KG1 (cell line): ENCODE measurements around the gene CXCR4.

Experiments used
- DNase-seq: peaks from one replicate; lab custom pipeline; 2025; lab: John Stamatoyannopoulos, UW

The CXCR4 gene

DNA sequence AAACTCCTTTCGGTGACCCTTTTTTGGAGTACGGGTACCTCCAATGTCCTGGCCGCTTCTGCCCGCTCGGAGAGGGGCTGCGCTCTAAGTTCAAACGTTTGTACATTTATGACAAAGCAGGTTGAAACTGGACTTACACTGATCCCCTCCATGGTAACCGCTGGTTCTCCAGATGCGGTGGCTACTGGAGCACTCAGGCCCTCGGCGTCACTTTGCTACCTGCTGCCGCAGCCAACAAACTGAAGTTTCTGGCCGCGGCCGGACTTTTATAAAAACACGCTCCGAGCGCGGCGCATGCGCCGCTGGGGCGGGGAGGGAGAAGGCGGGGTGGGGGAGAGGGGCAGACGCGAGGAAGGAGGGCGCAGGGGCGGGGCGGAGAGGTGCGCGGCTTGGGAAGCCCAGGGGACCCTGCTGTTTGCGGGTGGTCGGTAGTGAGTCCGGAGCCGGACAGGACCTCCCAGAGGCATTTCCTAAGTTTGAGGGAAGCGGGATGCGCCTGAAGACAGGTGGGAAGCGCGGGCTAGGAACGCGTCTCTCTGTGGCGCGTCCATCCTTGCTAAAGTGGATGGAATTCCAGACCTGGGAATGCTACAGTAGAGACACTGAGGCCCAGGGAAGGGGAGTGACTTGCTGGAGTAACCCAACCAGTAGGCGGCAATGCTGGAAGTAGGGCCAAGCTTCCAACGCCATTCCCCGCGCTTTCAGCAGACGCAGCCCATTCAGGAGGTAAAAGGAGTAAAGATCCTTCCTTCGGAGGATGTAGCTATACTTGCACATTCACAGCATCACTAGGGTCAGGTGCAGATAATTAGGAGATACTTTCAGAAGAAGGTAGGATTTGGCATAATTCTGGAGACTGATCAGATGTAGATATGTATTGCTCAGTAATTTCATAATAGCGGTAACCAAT, at the start of gene CXCR4:
Gene CXCR4 (minus strand): TSS at position 241 of the 910 bp plus-strand sequence. CDS start 89 bp downstream, at position 152.
- peak; percentile 64 for DNase-seq

DNA sequence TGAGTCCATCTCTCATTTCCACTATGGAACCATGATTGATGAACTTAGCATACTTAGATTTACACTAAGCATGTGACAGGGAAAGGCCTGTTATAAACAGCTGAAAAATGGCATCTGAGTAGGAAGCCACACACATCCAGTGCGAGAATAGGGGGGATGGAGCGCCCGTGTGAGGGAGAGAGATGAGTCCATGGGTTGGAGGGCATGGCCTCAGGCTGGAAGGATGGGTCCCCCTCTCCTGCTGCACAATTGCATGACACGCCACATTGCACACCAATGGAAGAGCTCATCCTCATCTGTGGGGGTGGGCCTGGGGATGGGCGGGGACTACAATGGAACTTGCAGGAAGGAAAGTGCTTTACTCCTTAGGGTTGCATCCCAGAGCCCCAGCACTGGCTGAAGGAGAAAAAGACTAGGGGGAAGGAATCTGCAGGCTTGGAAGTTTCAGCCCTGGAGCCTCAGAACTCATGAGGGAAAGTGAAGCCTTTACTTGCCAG, 46.4 kb upstream of the CXCR4 start:
- no peak for DNase-seq

DNA sequence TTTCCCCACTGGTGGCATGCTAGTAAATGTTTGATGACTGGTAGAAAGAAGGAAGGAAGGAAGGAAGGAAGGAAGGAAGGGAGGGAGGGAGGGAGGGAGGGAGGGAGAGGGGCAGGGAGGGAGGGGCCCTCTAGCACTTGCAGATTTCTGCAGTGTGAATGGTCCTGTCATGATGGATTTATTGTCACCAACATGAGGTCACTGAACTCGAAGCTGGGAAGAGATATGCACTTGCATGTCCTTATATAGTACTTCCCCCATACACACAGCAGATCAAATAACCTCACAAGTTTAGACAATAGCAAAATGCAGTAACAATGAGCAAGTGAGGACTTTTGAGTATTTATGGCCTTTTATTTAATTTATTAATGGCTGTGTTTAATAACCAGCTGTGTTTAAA, 44.5 kb upstream of the CXCR4 start:
- DNase-seq: no peak

DNA sequence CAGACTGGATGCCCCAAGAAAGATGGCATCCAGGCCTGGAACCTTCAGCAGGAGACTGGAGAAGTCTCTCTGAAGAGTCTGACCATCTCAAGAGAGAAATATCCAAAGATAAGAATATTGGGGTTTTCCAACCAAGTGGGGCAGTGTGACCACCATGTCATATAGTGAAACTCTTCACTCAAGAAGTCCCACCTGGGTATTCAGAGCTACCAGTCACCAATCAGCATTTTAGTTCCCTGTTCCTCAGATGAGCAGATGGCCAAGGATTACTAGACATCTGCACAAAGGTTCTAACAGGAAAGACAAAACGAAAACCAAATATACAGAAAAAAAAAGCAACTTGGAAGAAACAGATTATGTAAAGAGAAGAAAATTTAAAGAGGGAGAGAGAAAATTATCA, 38.5 kb upstream of the CXCR4 start:
- DNase-seq: no peak

DNA sequence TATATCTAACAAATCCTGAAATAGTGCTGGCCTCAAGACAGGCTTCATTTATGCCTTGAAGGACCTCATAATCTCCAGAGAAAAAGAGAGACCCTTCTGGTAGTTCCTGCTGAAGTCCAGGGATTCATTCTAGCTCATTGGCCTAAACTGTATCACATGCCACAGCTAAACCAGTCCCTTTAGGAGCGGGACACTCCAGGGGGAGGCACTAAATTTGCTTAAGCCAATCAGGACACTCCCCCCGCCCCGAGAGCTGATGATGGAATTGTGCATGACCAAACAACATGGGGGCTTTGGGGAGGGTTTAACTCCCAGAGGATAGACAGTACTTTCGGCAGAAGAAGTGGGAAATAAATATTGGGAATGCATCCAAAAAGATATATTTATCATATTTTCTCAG, 36.4 kb upstream of the CXCR4 start:
- DNase-seq: no peak

DNA sequence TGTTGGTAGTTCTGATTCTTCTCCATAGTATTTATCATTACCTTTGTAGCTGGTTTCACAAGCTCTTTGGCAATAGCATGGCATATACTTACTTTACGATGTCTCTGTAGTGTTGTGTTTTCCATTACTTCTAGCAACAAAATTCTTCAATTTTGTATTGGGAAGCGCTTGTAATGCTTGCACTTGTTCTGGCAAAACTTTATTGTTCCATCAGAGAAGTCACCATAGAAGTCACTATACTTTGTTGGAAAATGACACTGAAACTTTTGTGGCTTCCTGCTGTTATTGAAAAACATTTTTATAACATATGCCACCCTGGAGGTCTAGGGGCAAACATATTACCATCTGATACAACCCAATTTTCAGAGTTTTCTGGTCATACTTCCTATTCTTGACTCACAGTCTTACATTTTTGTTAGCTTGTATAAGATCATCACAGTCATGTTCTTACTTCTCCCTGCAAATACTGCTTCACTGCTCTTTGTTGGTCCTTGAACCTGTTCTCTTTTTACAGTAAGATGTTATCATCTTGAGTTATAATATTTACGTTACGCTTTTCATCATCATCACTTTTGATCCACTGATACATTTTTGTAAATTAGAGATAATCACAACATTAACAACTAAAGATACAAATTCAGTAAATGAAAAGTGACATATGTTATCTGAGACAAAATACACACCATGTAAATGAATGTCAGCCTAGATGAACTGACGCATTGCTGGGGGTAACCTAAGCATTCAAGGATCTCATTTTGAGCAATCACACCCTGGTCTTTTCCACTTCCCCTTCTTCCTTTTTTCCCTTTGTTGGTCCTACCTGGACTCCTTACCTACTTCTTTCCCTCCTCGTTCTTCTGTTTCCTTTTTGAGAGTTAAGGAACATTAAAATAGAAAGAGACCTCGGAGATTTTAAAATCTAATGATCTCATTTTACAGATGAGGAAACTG, 33.3 kb upstream of the CXCR4 start:
- DNase-seq: no peak

DNA sequence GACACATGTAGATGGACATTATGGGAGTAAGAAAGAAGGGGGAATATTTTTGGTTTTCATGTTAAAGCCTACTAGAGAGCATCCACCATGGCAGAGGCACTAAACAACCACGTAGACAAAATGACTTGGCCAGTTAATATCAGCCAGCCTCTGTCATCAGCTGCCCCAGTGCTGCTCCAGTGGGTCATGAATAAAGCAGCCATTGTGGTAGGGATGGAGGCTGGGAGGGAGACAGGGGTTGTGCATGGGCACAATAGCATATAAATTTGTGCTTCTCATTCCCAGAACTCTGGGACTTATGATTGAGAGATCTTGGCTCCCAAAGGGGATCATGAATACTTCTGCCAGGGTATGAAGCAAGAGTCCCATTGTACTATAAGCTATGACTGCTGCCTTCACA, 31.1 kb upstream of the CXCR4 start:
- no peak for DNase-seq

DNA sequence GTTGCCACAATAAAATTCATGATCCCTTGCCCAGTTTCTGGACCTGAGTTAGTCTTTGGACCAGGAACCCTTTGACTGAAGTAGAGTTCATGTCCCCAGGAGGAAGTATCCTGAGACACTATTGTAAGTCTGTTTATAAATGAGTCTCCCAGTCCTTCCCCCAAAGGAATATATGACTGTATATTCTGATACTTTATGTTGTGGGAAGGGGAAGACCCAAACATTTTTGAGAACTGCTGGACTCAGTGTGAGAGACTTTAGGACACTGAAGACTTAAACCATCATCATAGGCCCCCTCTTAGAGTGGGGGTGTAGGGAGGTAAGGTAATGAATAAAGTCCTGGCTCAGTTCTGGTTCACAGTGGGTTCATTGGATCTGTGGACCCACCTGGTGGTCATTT, 28.6 kb upstream of the CXCR4 start:
- no peak for DNase-seq

DNA sequence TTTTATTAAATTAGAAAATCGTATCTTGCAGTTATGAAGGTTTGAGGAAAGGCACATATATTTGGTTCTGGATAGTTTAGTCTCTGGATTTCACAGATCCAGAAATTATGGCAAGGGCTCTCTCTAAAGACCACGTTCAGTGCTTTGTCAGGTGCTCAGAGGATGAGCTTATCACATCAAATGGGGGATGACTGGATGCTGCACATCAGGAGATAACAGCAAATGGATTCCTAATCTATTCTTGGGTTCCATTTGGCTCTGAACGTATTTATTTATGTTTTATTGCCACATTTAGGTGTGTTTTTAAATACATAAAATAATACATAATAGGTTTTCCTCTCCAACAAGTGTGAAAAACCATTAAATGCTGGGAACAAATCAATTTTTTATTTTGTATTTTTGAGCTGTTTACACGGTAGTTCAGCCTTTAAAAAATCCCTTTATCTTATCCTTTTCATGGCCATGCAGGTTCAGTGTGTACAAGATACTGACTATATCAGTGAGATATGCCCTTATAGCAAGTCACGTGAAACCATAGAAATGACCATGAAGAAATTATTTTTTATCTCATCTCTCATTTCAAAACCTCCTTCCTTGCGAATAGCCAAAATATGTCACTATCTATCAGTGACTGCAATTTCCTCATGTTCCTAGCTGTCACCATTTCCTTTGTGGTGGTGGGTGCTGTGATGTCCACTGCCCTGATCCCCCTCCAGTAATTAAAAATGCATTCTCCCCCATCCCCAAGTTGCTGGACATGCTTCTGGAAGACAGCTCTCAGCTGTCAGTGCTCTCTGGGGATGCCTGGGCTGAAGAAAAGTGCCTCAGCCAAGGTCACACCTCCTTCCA, 25.9 kb upstream of the CXCR4 start:
- DNase-seq: no peak

DNA sequence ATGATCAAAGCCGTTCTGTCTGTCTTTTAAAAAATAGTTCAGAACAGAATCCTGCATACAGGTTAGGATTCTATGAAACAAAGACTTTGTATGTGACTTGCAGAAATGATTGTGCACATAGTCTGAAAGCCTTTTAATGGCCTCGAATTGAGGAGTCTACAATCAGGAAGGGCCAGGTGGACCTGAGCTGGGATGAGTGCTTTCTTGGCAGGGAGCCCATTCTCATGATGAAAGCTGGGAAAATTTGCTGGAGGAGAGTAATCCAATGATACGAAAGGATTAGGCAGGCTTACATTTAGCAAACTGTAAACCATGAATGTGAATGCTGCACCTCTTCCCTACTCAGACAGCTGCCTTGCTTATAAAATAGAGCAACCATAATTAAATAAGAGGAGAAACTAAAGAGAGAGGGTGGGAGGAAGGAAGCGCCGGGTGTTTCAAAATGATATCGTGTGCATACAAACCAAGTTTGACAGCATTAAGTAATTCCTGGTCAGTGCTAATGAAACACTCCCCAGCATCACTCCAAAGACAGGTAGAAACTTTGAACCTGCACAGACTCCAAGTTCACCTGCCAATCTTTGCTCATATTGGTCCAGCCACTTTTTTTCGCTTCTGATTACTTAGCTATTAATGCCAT, 23.7 kb upstream of the CXCR4 start:
- DNase-seq: no peak

DNA sequence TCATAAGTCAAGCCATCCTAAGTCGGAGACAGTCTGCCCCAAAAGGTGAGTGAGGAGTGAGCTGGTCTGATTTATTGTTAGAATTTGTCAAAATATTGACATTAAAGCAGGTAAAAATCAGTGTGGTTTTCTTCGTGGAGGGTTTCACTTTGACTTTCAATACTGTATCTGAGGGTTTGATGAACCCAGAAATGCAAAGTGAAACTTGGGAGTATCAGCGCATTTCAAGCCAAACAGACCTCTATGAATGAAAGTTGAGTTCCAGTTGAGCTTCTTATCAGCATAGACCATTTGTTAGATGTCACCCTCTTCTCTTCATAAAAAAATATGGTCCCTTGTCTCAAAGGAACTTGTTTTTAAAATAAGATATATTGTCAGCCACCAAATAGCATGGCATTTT, 21.7 kb upstream of the CXCR4 start:
- no peak for DNase-seq

DNA sequence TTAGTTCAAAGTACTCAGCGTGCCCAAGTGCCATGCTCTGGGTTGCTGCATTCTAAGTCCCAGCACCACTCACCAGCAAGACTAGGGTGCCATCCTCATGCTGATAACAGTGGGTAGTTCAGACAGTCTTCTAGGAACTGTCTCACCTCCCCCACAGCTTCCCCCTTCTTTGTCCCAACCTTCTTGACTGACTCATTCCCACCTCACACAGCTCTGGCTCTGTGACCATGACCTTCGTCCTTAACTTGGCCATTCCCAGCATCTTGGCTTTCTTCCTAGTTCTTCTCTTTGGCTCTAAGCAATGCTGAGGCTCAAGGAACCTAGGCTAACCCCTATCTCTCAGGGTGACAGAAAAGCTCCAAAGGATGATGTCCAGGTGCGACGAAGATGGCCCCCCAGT, 20.0 kb upstream of the CXCR4 start:
- no peak for DNase-seq

DNA sequence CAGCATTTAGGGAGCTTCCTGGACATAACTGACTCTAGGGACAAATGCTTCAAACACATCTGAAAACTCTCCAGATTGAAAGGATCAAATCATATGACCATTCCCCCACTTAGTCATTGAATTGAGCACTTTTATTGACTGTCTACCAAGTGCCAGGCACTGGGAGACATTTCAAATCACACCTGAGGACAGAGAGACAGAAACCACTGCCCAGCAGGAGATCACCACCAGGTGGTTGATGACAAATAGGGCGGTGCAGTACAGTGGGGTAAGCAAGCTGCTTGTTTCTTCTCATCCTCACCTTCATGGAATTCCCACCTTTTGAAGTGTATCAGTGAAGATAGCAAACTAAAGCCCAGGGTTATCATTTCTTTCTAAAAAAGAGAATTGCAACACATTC, 19.0 kb upstream of the CXCR4 start:
- no peak for DNase-seq

DNA sequence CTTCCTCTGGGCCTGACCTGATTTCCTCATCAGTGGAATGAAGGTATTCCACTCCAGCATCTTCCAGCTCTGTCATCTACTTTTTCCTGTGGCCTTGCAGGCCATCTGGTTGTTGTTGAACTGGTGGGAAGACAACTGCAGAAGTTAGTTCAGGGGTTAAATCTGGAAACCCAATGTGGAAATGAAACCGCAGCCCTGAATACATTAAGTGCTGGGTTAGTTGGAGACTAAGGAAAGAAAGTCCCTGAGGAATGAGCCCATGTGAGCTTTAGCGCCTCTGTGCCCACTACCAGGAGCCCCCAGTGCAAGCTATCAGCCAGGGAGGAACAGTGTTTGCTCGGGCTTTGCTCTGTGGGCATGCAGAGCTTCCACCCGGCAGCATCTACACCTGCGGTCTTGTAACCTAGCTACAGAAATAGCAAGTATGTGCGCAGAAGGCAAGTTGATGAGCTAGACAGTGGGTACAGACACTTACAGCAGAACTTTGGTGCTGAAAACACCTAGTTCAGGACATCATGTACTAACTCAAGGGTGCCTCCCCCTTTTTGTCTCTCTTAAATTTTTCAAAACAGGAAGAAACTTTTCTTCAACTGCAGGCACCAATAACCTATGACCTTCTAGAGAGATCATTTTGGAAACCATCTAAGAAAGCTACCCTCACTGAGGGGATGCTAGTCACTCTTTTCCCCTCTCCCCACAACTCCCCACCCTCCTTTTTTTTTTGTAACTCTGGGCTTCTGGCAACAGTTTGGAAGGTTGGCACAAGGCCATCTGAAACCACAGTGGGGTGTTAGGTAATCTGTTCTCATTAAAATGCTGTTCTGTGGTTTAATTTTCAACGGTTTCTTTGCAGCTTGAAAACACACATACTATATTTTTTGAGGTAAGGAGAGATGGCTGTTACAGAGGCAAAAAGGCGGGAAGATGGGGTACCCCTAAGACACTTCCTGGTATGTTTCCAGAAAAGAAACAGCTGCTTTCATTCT, 18.3 kb upstream of the CXCR4 start:
- DNase-seq: peak; percentile 72

DNA sequence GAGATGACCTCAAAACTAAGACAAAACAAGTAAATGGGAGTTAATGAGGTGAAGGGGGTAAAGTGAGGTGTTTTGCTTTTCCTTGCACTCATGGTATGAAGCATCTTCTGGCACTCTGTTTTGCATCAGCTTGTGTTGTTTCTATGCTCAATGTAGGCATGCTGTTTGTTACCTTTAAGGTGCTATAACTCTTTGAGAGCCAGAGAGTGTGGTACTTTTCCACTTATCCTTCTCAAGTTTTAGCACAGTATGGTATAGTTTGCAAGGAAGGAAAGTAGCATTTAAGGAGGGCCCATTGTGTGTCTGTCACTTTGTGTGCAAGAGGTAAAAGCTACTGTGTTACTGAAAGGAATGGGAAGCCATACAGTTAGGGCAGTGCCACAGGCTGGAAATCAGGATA, 17.5 kb upstream of the CXCR4 start:
- no peak for DNase-seq

DNA sequence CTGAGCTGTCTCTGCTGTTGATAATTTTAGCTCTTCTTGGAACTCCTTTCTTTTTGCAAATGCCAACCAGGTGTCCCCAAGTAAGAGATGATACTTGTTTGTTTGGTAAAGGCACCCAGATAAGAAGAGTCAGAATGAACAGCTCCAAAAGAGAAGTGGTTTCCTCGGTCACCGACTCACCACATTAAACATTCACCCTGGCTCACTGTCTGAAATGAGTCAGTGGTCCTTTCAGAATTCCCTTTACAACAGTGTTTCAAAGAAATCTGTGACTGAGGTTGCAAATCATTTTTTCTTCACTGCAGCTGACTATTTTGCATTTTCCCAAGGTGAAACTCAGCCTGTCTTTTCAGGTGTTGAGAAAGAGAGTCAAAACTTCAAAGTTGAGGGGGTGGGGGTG, 16.2 kb upstream of the CXCR4 start:
- no peak for DNase-seq

DNA sequence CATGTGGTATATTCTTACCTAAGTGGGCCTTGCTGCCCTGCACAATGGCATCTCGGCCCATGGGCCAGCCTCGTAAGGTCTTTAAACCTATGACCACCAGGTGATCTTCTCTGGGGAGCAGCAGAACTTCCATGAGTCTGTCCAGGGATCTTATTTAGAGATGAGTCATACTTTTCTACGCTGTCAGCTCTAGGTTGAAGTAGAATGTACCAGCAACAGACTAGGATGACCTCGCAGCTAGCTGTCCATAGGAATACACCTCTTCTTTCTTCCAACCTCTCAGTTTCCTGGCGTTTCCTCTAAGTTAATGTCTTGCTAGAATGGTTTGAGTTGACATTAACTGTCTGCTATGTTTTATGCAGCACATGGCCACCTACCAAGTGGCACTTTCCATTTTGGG, 15.6 kb upstream of the CXCR4 start:
- DNase-seq: no peak

DNA sequence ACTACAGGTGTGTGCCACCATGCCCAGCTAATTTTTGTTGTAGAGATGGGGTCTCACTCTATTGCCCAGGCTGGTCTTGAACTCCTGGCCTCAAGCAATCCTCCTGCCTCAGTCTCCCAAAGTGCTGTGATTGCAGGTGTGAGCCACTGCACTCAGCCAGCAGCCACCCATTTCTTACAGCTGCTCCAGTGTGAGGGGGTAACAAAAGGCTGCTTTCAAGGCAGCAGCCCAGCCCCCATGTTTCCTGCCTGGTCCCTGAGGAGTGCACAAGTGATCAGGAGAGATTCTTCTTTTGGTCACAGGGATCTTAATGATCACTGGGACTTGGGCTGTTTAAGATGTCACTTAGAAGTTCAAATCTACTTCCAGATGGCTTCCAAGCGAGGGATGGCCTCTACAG, 15.2 kb upstream of the CXCR4 start:
- no peak for DNase-seq

DNA sequence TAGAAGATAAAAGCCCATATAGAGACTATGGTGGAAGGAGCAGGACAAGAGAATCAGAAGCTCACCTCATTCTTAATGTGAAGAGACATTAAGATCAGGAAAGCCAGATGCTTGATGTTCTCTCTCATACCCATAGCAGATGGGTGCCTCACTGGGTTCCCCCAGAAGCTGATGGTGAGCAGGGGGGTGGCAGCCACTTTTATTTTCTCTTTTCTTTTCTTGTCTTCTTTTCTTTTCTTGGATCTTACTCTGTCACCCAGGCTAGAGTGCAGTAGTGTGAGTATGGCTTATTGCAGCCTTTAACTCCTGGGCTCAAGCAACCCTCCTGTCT, 14.8 kb upstream of the CXCR4 start:
- no peak for DNase-seq
